ENCODE results near the gene FOXO3. TPM values are rescaled to one million over a fixed set of nuclear protein-coding genes. Genes with fewer than 3 reads are reported as not detected.
A peak's percentile ranks its signal among the peaks of the same experiment; 100 is the strongest.

FOXO3 gene
- total and polyA plus RNA-seq, 2 of the 13 experiments (the other 11 are each of a cell fraction or from before 2014, with no cell fraction given), result 16.0 to 22.5 TPM

DNA sequence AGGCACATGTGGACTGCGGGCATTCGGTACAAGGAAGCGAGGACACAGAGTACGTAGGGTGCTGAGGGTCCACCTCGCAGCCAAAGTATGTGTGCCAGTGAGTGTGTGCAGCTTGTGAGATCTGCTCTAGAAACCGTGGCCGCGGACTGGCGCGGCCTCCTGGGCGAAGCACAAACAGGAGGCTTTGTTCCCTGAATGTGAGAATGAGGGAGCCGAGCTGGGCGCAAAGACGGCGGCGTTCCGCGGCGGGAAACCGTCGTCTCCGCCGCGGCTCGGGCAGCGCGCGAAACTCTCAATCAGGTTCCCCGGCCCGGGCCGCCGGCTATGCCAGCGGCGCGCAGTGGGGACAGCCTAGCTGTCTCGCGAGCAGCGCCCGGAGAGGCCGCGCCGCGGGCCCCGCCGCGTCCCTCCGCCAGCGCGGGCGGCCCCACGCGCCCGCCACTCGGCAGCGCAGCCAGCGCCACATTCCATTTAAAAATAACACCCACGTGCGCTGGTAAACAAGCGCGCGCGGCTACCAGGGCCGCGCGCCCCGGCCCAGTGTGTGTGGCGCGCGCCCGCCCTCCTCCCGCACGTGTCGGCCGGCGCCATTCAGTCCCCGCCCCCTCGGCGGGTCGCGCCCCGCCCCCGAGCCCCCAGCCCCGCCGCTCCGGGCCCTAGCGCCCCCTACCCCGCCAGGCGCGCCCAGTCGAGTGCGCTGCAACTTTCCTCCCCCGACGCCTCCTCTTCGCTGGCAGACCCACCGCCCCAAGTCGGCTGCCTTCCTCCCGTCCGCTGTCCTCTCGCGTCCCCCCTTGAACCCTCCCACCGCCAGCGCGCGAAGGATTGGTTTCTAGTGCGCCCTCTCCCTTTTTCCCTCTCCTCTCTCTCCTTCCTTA is 3.0 kb upstream of the FOXO3 start (continued):
- TF ChIP-seq ZC3H4 (CRISPR knock-in tag; IDR thresholded peaks at IDR 0.05; ENCODE audit: borderline replicate concordance) (no peak), KAT2B (IDR thresholded peaks at IDR 0.05; ENCODE audit: borderline replicate concordance, low read depth, low read length) (no peak), ZNF317 (CRISPR knock-in tag; IDR thresholded peaks at IDR 0.05) (no peak; the same call in 1 of the 2 replicates), POLR2AphosphoS5 (IDR thresholded peaks at IDR 0.05; ENCODE audit: low read depth, low read length) (no peak; the same call in 1 of the 2 replicates), TBX2 (CRISPR knock-in tag; IDR thresholded peaks at IDR 0.05; ENCODE audit: borderline replicate concordance) (no peak), ZNF777 (CRISPR knock-in tag; IDR thresholded peaks at IDR 0.05) (peak; percentile 76), CAMTA2 (CRISPR knock-in tag; IDR thresholded peaks at IDR 0.05; ENCODE audit: borderline replicate concordance) (no peak), MED8 (CRISPR knock-in tag; IDR thresholded peaks at IDR 0.05; ENCODE audit: insufficient replicate concordance) (no peak), HNF4G (IDR thresholded peaks at IDR 0.05; ENCODE audit: borderline replicate concordance, low read depth, low read length) (no peak), HNF4G (CRISPR knock-in tag; IDR thresholded peaks at IDR 0.05; ENCODE audit: borderline replicate concordance, low read depth) (no peak), ZFP1 (CRISPR knock-in tag; IDR thresholded peaks at IDR 0.05) (no peak), ARID2 (CRISPR knock-in tag; IDR thresholded peaks at IDR 0.05; ENCODE audit: borderline replicate concordance) (peak; percentile 50; the same call in 1 of the 2 replicates), HNRNPH1 (optimal IDR thresholded peaks at IDR 0.05; ENCODE audit: low read depth, low read length) (no peak)
- TF ChIP-seq, protein P1, sequence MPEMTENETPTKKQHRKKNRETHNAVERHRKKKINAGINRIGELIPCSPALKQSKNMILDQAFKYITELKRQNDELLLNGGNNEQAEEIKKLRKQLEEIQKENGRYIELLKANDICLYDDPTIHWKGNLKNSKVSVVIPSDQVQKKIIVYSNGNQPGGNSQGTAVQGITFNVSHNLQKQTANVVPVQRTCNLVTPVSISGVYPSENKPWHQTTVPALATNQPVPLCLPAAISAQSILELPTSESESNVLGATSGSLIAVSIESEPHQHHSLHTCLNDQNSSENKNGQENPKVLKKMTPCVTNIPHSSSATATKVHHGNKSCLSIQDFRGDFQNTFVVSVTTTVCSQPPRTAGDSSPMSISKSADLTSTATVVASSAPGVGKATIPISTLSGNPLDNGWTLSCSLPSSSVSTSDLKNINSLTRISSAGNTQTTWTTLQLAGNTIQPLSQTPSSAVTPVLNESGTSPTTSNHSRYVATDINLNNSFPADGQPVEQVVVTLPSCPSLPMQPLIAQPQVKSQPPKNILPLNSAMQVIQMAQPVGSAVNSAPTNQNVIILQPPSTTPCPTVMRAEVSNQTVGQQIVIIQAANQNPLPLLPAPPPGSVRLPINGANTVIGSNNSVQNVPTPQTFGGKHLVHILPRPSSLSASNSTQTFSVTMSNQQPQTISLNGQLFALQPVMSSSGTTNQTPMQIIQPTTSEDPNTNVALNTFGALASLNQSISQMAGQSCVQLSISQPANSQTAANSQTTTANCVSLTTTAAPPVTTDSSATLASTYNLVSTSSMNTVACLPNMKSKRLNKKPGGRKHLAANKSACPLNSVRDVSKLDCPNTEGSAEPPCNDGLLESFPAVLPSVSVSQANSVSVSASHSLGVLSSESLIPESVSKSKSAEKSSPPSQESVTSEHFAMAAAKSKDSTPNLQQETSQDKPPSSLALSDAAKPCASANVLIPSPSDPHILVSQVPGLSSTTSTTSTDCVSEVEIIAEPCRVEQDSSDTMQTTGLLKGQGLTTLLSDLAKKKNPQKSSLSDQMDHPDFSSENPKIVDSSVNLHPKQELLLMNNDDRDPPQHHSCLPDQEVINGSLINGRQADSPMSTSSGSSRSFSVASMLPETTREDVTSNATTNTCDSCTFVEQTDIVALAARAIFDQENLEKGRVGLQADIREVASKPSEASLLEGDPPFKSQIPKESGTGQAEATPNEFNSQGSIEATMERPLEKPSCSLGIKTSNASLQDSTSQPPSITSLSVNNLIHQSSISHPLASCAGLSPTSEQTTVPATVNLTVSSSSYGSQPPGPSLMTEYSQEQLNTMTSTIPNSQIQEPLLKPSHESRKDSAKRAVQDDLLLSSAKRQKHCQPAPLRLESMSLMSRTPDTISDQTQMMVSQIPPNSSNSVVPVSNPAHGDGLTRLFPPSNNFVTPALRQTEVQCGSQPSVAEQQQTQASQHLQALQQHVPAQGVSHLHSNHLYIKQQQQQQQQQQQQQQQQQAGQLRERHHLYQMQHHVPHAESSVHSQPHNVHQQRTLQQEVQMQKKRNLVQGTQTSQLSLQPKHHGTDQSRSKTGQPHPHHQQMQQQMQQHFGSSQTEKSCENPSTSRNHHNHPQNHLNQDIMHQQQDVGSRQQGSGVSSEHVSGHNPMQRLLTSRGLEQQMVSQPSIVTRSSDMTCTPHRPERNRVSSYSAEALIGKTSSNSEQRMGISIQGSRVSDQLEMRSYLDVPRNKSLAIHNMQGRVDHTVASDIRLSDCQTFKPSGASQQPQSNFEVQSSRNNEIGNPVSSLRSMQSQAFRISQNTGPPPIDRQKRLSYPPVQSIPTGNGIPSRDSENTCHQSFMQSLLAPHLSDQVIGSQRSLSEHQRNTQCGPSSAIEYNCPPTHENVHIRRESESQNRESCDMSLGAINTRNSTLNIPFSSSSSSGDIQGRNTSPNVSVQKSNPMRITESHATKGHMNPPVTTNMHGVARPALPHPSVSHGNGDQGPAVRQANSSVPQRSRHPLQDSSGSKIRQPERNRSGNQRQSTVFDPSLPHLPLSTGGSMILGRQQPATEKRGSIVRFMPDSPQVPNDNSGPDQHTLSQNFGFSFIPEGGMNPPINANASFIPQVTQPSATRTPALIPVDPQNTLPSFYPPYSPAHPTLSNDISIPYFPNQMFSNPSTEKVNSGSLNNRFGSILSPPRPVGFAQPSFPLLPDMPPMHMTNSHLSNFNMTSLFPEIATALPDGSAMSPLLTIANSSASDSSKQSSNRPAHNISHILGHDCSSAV (CRISPR knock-in tag; IDR thresholded peaks at IDR 0.05; ENCODE audit: borderline replicate concordance), result no peak
- TF ChIP-seq, protein P2, sequence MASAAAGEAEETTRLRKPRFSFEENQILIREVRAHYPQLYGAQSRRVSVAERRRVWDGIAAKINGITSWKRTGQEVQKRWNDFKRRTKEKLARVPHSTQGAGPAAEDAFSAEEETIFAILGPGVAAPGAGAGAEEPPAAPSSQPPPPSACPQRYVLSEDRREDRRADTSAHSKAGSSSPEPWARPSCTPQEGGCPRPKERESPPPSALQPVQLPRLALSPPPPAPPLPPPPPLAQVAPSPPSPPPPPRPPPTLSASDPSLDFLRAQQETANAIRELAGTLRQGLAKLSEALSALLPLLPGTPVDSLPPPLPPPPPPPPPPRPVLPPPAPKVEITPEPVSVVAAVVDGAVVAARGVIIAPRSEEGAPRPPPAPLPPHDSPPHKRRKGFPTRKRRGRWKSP (CRISPR knock-in tag; IDR thresholded peaks at IDR 0.05), result peak; percentile 33; the same call in 1 of the 2 replicates
- TF ChIP-seq, protein P3, sequence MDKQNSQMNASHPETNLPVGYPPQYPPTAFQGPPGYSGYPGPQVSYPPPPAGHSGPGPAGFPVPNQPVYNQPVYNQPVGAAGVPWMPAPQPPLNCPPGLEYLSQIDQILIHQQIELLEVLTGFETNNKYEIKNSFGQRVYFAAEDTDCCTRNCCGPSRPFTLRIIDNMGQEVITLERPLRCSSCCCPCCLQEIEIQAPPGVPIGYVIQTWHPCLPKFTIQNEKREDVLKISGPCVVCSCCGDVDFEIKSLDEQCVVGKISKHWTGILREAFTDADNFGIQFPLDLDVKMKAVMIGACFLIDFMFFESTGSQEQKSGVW (CRISPR knock-in tag; IDR thresholded peaks at IDR 0.05; ENCODE audit: borderline replicate concordance), result no peak
- TF ChIP-seq, protein P4, sequence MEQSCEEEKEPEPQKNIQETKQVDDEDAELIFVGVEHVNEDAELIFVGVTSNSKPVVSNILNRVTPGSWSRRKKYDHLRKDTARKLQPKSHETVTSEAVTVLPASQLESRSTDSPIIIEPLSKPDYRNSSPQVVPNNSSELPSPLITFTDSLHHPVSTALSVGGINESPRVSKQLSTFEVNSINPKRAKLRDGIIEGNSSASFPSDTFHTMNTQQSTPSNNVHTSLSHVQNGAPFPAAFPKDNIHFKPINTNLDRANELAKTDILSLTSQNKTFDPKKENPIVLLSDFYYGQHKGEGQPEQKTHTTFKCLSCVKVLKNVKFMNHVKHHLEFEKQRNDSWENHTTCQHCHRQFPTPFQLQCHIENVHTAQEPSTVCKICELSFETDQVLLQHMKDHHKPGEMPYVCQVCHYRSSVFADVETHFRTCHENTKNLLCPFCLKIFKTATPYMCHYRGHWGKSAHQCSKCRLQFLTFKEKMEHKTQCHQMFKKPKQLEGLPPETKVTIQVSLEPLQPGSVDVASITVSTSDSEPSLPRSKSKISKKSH (CRISPR knock-in tag; IDR thresholded peaks at IDR 0.05; ENCODE audit: borderline replicate concordance), result peak; percentile 33; the same call in 1 of the 2 replicates
